A673 (cell line): ENCODE data around the gene GALNT18.

Experiments
- CTCF ChIP-seq: fragments of 300-800, 200-600 bp; sonication (generic); conservative IDR thresholded peaks from 2 replicates; pipeline ENCODE4 v1.5.1; 2017; ENCODE audit warnings: low read depth, mild to moderate bottlenecking, antibody characterized with exemption, low read length, moderate library complexity, mixed read lengths
- EZH2 ChIP-seq: fragments of 200-600 bp; sonication (generic); IDR thresholded peaks from 2 replicates; pipeline ENCODE4 v1.6.1; 2017; ENCODE audit warnings: borderline replicate concordance, low read depth, mild to moderate bottlenecking, mixed read lengths, antibody characterized with exemption, low read length; ENCODE audit not compliant: poor library complexity, severe bottlenecking

DNA sequence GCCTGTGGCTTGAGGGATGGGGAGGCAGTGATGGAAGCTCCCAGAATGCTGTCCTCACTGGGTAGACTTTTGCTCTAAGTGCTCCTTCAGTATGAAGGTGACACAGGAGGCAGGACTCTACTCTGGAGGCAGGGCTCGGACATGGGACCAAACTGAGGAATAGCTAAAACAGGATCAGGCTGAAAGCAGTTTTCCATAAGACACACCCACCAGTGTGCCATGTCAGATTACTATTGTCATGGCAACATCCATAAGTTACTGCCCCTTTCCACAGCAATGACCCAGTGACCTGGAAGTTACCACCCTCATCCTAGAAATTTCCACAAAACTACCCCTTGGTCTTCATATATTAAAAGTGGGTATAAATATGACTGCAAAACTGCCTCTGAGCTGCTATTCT is 43.6 kb upstream of the GALNT18 start:
- TF ChIP-seq CTCF (no peak), EZH2 (no peak)
